HepG2 (cell line): ENCODE results near the gene FAM24A. TPM values are rescaled to one million over a fixed set of nuclear protein-coding genes. Genes with fewer than 3 reads are reported as not detected.

Experiments used
- ATAC-seq: fragments of 200-7000 bp; cut with Tn5 transposase; 3 replicates; pipeline ENCODE4 v1.9.1; 2020; ENCODE audit warnings: mild to moderate bottlenecking, moderate library complexity
- BruUV-seq: library from RNA; stranded (reverse); fragments of 400-500 nt; replicated peaks from 2 replicates; lab custom pipeline; 2021; lab: Mats Ljungman, UMichigan
- CTCF ChIA-PET: fragments of 300-600 bp; formaldehyde crosslinking; extraction: SDS; loops from one replicate; lab custom pipeline; 2021; ENCODE audit warnings: low total read pairs, inconsistent platforms, low intra/inter-chr PET ratio; lab: Yijun Ruan, JAX
- POLR2A ChIA-PET: fragments of 350-600 bp; sonication (Branson Sonifier 250); formaldehyde crosslinking; loops from one replicate; lab custom pipeline; 2020; ENCODE audit warnings: antibody characterized with exemption, inconsistent platforms; lab: Yijun Ruan, JAX
- DNase-seq: peaks from one replicate; pipeline ENCODE4 v3.0.0-alpha.2; 2015; ENCODE audit warnings: low spot score
- FAIRE-seq: peaks from 3 replicates; lab custom pipeline; 2011; peaks lifted over from hg19 to GRCh38; lab: Jason Lieb, UNC
- H2AFZ ChIP-seq: one replicate; pipeline ENCODE4 v1.6.1; 2011; ENCODE audit warnings: low read length, inconsistent platforms
- H3K27ac ChIP-seq: fragments of 300-600 bp; 3 replicates; pipeline ENCODE4 v1.8.0; 2011; ENCODE audit warnings: mixed run types, mild to moderate bottlenecking, mixed read lengths, low read length, inconsistent platforms; ENCODE audit not compliant: insufficient read depth; ENCODE audit errors: extremely low read length
- H3K27me3 ChIP-seq, 2 experiments: fragments of 200-600 bp in 1 of 2; 2 replicates in 1 of 2; 3 replicates in 1 of 2; pipeline versions ENCODE4 v1.6.0 to v1.8.0; 2011; ENCODE audit warnings: low read length in 2 of 2, mild to moderate bottlenecking in 2 of 2, moderate library complexity in 2 of 2, inconsistent platforms in 1 of 2; ENCODE audit not compliant: insufficient read depth in 2 of 2, control insufficient read depth in 1 of 2
- H3K36me3 ChIP-seq, 2 experiments: fragments of 200-600 bp in 1 of 2; replicated peaks in 1 of 2; 2 replicates in 1 of 2; 3 replicates in 1 of 2; pipeline versions ENCODE4 v1.5.1 to v1.8.0; 2011; ENCODE audit warnings: low read length in 2 of 2, inconsistent platforms in 1 of 2; ENCODE audit not compliant: insufficient read depth in 2 of 2, control insufficient read depth in 1 of 2
- H3K4me1 ChIP-seq: 2 replicates; pipeline ENCODE4 v1.5.1; 2012; ENCODE audit warnings: low read length, inconsistent platforms; ENCODE audit not compliant: insufficient read depth
- H3K4me2 ChIP-seq: 2 replicates; pipeline ENCODE4 v1.6.0; 2011; ENCODE audit warnings: low read depth, low read length, inconsistent platforms
- H3K4me3 ChIP-seq, 3 experiments: fragments of 200-600 bp in 1 of 3; sonication (generic), shearing (Covaris generic) in 1 of 3; replicated peaks in 1 of 3; 2 replicates each; pipeline ENCODE4 v1.5.1; 2011 to 2016; ENCODE audit warnings: low read length in 3 of 3, inconsistent platforms in 2 of 3, low read depth in 2 of 3, mild to moderate bottlenecking in 2 of 3, control low read depth in 1 of 3, mixed read lengths in 1 of 3; ENCODE audit not compliant: insufficient read depth in 1 of 3
- H3K79me2 ChIP-seq: one replicate; pipeline ENCODE4 v1.6.1; 2011; ENCODE audit warnings: low read length, inconsistent platforms; ENCODE audit not compliant: insufficient read depth
- H3K9ac ChIP-seq: 2 replicates; pipeline ENCODE4 v1.6.0; 2011; ENCODE audit warnings: mild to moderate bottlenecking, low read depth, low read length, inconsistent platforms; ENCODE audit not compliant: insufficient read depth
- H3K9me3 ChIP-seq: 2 replicates; pipeline ENCODE4 v1.5.1; 2012; ENCODE audit warnings: mild to moderate bottlenecking, low read length
- H4K20me1 ChIP-seq: 2 replicates; pipeline ENCODE4 v1.6.0; 2011; ENCODE audit warnings: inconsistent platforms, mild to moderate bottlenecking, low read length, moderate library complexity; ENCODE audit not compliant: insufficient read depth
- BCL6 ChIP-seq: IDR thresholded peaks from 2 replicates; pipeline ENCODE4 v1.6.1; 2016; ENCODE audit warnings: missing genetic modification reagents, missing compliant biosample characterization
- GFI1 ChIP-seq: sonication (generic); formaldehyde crosslinking; IDR thresholded peaks from 2 replicates; pipeline ENCODE4 v1.5.0; 2020; ENCODE audit warnings: missing genetic modification reagents, mild to moderate bottlenecking, borderline replicate concordance
- HNRNPK ChIP-seq: fragments of 200-400 bp; formaldehyde crosslinking; IDR thresholded peaks from 2 replicates; pipeline ENCODE4 v1.6.1; 2018; ENCODE audit warnings: low read length, low read depth, moderate library complexity, mild to moderate bottlenecking; ENCODE audit not compliant: poor library complexity, severe bottlenecking
- SRF ChIP-seq: IDR thresholded peaks from 2 replicates; pipeline ENCODE4 v1.6.1; 2011; ENCODE audit warnings: mild to moderate bottlenecking, low read depth, low read length, moderate library complexity
- TCF7L2 ChIP-seq: IDR thresholded peaks from 2 replicates; pipeline ENCODE4 v1.6.1; 2011; ENCODE audit warnings: mild to moderate bottlenecking, low read depth, low read length, moderate library complexity
- TEAD2 ChIP-seq: sonication (generic); formaldehyde crosslinking; IDR thresholded peaks from 2 replicates; pipeline ENCODE4 v1.9.0; 2021; ENCODE audit warnings: missing genetic modification reagents
- ZFP36L1 ChIP-seq: sonication (generic); formaldehyde crosslinking; IDR thresholded peaks from 2 replicates; pipeline ENCODE4 v1.8.0; 2022; ENCODE audit warnings: mild to moderate bottlenecking, missing genetic modification reagents, moderate library complexity
- WGBS: methylation state at CpG from one replicate; pipeline ENCODE4 v1.1.6; 2017; ENCODE audit warnings: low lambda C conversion rate; 5-methylcytosine and 5-hydroxymethylcytosine counted together
- in situ Hi-C: cut with HindIII; loops from 2 replicates; pipeline ENCODE4 v1.10.0; 2017; ENCODE audit warnings: low pct_unique_long_range_greater_than_20kb; ENCODE audit not compliant: extremely low pct_ligation_motif_present
- intact Hi-C: fragments of 100-400 bp; cut with micrococcal nuclease; formaldehyde crosslinking; loops from one replicate; pipeline ENCODE4 v1.10.0; 2022; ENCODE audit not compliant: unreplicated experiment
- polyA plus RNA-seq, 8 experiments: library from polyadenylated mRNA; depleted of rRNA in 3 of 8; stranded (reverse) in 7 of 8; unstranded in 1 of 8; fragments of >200 nt; fragmentation: Illumina TruSeq in 4 of 8; extraction: Trizol in 4 of 8; gene quantifications; 2 replicates each; pipeline versions ENCODE4 v1.2.1 to v1.2.3, GENCODE V29; 2011 to 2016; ENCODE audit warnings: low read depth in 4 of 8, missing spikeins in 1 of 8, mixed read lengths in 1 of 8; ENCODE audit not compliant: insufficient read depth in 1 of 8
- total RNA-seq, 5 experiments: library from RNA; depleted of rRNA; stranded (reverse); fragments of >200 nt; fragmentation: Illumina TruSeq; extraction: Trizol; gene quantifications; 2 replicates each; pipeline ENCODE4 v1.2.3, GENCODE V29; 2016; ENCODE audit warnings: low read depth in 1 of 5
- TF ChIP-seq, protein P1 (sequence below): sonication (generic); formaldehyde crosslinking; IDR thresholded peaks from 2 replicates; pipeline ENCODE4 v1.4.0; 2020; ENCODE audit warnings: mild to moderate bottlenecking, missing genetic modification reagents
- TF ChIP-seq, protein P2 (sequence below): sonication (generic); formaldehyde crosslinking; IDR thresholded peaks from 2 replicates; pipeline ENCODE4 v1.4.0; 2020; ENCODE audit warnings: missing genetic modification reagents
- TF ChIP-seq, protein P3 (sequence below): sonication (generic); formaldehyde crosslinking; IDR thresholded peaks from 2 replicates; pipeline ENCODE4 v1.5.0; 2020; ENCODE audit warnings: mild to moderate bottlenecking, missing genetic modification reagents, borderline replicate concordance
- TF ChIP-seq, protein P4 (sequence below): sonication (generic); formaldehyde crosslinking; IDR thresholded peaks from 2 replicates; pipeline ENCODE4 v1.8.0; 2022; ENCODE audit warnings: missing genetic modification reagents, mild to moderate bottlenecking, moderate library complexity, borderline replicate concordance
- TF ChIP-seq, protein P5 (sequence below): sonication (generic); formaldehyde crosslinking; IDR thresholded peaks from 2 replicates; pipeline ENCODE4 v1.4.0; 2020; ENCODE audit warnings: missing genetic modification reagents

FAM24A gene
- total and polyA plus RNA-seq, 2 of the 13 experiments (the other 11 are each of a cell fraction or from before 2014, with no cell fraction given) = not detected

DNA sequence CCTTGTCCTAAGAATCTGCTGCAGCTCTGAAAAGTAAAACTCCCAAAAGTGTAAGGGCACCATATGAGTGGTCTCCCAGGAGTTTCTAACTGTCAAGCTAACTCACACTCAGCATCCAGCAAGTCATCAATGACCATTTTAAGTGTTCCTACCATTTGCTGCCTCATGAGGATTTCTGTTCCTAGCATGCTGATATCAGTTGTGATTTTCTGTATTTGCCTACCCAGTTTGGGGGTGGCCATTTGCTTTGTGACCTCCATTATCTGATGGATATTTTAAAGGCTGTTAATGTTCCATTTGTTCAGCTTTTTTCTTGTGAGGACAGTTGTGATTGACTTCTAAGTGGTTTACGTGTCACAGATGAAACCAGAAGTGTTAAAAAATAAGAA is 33.9 kb upstream of the FAM24A start:
- H3K4me3 ChIP-seq = no peak overlapping the region
- no peaks in the 10 kb centered on the region for H4K20me1 ChIP-seq
- H3K4me1 ChIP-seq = peaks cover 30% of the 10 kb centered on the region
- FAIRE-seq (no peak), DNase-seq (no peak), ATAC-seq (no peak)
- H2AFZ ChIP-seq = no peak overlapping the region
- H3K4me2 ChIP-seq = no peak overlapping the region
- H3K79me2 ChIP-seq = peaks cover 11% of the 10 kb centered on the region
- ChIA-PET POLR2A (no interaction called here), CTCF (no interaction called here)
- no peak overlapping the region for H3K9ac ChIP-seq
- H3K36me3 ChIP-seq = no peaks in the 10 kb centered on the region
- no peaks in the 10 kb centered on the region for H3K9me3 ChIP-seq
- intact Hi-C loops = no loop called here
- H3K27ac ChIP-seq = no peak overlapping the region
- H3K27me3 ChIP-seq = no peaks in the 10 kb centered on the region; a peak in 2 of 5 replicates
- 59% methylated on average over 1 of the region's 1 CpG for WGBS
- in situ Hi-C loops = no loop called here
- no TSS peak for BruUV-seq
- TF ChIP-seq, protein P1, sequence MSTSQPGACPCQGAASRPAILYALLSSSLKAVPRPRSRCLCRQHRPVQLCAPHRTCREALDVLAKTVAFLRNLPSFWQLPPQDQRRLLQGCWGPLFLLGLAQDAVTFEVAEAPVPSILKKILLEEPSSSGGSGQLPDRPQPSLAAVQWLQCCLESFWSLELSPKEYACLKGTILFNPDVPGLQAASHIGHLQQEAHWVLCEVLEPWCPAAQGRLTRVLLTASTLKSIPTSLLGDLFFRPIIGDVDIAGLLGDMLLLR (CRISPR knock-in tag) = no peak
- TF ChIP-seq ZFP36L1 (CRISPR knock-in tag) = no peak
- TF ChIP-seq SRF = no peak
- TF ChIP-seq, protein P2, sequence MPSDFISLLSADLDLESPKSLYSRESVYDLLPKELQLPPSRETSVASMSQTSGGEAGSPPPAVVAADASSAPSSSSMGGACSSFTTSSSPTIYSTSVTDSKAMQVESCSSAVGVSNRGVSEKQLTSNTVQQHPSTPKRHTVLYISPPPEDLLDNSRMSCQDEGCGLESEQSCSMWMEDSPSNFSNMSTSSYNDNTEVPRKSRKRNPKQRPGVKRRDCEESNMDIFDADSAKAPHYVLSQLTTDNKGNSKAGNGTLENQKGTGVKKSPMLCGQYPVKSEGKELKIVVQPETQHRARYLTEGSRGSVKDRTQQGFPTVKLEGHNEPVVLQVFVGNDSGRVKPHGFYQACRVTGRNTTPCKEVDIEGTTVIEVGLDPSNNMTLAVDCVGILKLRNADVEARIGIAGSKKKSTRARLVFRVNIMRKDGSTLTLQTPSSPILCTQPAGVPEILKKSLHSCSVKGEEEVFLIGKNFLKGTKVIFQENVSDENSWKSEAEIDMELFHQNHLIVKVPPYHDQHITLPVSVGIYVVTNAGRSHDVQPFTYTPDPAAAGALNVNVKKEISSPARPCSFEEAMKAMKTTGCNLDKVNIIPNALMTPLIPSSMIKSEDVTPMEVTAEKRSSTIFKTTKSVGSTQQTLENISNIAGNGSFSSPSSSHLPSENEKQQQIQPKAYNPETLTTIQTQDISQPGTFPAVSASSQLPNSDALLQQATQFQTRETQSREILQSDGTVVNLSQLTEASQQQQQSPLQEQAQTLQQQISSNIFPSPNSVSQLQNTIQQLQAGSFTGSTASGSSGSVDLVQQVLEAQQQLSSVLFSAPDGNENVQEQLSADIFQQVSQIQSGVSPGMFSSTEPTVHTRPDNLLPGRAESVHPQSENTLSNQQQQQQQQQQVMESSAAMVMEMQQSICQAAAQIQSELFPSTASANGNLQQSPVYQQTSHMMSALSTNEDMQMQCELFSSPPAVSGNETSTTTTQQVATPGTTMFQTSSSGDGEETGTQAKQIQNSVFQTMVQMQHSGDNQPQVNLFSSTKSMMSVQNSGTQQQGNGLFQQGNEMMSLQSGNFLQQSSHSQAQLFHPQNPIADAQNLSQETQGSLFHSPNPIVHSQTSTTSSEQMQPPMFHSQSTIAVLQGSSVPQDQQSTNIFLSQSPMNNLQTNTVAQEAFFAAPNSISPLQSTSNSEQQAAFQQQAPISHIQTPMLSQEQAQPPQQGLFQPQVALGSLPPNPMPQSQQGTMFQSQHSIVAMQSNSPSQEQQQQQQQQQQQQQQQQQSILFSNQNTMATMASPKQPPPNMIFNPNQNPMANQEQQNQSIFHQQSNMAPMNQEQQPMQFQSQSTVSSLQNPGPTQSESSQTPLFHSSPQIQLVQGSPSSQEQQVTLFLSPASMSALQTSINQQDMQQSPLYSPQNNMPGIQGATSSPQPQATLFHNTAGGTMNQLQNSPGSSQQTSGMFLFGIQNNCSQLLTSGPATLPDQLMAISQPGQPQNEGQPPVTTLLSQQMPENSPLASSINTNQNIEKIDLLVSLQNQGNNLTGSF (CRISPR knock-in tag) = no peak
- TF ChIP-seq, protein P3, sequence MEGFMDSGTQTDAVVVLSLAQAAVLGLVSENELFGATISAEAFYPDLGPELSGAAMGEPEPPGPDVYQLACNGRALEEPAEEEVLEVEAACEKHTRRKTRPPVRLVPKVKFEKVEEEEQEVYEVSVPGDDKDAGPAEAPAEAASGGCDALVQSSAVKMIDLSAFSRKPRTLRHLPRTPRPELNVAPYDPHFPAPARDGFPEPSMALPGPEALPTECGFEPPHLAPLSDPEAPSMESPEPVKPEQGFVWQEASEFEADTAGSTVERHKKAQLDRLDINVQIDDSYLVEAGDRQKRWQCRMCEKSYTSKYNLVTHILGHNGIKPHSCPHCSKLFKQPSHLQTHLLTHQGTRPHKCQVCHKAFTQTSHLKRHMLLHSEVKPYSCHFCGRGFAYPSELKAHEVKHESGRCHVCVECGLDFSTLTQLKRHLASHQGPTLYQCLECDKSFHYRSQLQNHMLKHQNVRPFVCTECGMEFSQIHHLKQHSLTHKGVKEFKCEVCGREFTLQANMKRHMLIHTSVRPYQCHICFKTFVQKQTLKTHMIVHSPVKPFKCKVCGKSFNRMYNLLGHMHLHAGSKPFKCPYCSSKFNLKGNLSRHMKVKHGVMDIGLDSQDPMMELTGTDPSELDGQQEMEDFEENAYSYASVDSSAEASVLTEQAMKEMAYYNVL (CRISPR knock-in tag) = no peak
- TF ChIP-seq TCF7L2 = no peak
- TF ChIP-seq, protein P4, sequence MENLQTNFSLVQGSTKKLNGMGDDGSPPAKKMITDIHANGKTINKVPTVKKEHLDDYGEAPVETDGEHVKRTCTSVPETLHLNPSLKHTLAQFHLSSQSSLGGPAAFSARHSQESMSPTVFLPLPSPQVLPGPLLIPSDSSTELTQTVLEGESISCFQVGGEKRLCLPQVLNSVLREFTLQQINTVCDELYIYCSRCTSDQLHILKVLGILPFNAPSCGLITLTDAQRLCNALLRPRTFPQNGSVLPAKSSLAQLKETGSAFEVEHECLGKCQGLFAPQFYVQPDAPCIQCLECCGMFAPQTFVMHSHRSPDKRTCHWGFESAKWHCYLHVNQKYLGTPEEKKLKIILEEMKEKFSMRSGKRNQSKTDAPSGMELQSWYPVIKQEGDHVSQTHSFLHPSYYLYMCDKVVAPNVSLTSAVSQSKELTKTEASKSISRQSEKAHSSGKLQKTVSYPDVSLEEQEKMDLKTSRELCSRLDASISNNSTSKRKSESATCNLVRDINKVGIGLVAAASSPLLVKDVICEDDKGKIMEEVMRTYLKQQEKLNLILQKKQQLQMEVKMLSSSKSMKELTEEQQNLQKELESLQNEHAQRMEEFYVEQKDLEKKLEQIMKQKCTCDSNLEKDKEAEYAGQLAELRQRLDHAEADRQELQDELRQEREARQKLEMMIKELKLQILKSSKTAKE (CRISPR knock-in tag) = no peak
- TF ChIP-seq, protein P5, sequence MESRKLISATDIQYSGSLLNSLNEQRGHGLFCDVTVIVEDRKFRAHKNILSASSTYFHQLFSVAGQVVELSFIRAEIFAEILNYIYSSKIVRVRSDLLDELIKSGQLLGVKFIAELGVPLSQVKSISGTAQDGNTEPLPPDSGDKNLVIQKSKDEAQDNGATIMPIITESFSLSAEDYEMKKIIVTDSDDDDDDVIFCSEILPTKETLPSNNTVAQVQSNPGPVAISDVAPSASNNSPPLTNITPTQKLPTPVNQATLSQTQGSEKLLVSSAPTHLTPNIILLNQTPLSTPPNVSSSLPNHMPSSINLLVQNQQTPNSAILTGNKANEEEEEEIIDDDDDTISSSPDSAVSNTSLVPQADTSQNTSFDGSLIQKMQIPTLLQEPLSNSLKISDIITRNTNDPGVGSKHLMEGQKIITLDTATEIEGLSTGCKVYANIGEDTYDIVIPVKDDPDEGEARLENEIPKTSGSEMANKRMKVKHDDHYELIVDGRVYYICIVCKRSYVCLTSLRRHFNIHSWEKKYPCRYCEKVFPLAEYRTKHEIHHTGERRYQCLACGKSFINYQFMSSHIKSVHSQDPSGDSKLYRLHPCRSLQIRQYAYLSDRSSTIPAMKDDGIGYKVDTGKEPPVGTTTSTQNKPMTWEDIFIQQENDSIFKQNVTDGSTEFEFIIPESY (CRISPR knock-in tag) = no peak
- no peak for TF ChIP-seq HNRNPK
- TF ChIP-seq TEAD2 (CRISPR knock-in tag) = no peak
- TF ChIP-seq BCL6 (CRISPR knock-in tag) = no peak
- TF ChIP-seq GFI1 (CRISPR knock-in tag) = no peak
